Measurements from ENCODE around the gene ADAMTS2.

Gene ADAMTS2

GRCh38 chr5:179313849-179314521 is 31.3 kb downstream of the ADAMTS2 start:
- Histone ChIP-seq H3K4me3 (ENCODE audit: insufficient read depth, low read length, poor library complexity, severe bottlenecking) (no peak overlapping the region), H3F3A (ENCODE audit: insufficient read depth) (no peaks in the 10 kb centered on the region), H3K36me3 (ENCODE audit: low read length) (no peaks in the 10 kb centered on the region), H3K27me3 (ENCODE audit: low read length) (no peaks in the 10 kb centered on the region), H2AFZ (ENCODE audit: low read depth, low read length, severe bottlenecking) (no peak overlapping the region), H3K4me2 (ENCODE audit: low read depth, low read length, poor library complexity, severe bottlenecking) (no peak overlapping the region), H3K27ac (ENCODE audit: low read depth, low read length) (no peak overlapping the region), H3K9me2 (replicated peaks; ENCODE audit: insufficient read depth, low read length) (no peaks in the 10 kb centered on the region), H3K9me3 (ENCODE audit: insufficient read depth, low read length) (no peaks in the 10 kb centered on the region), H3K9ac (ENCODE audit: low read length) (no peak overlapping the region), H4K20me1 (ENCODE audit: low read depth, low read length) (no peaks in the 10 kb centered on the region), H3K79me2 (ENCODE audit: insufficient read depth, low read length) (no peaks in the 10 kb centered on the region)
- TF ChIP-seq CTCF (IDR thresholded peaks at IDR 0.05; ENCODE audit: insufficient read depth, low read length, poor library complexity, severe bottlenecking): no peak
- no peak for TF ChIP-seq EZH2phosphoT487 (conservative IDR thresholded peaks at IDR 0.05; ENCODE audit: low read length)

GRCh38 chr5:179312557-179313235 is 32.6 kb downstream of the ADAMTS2 start:
- no peak overlapping the region for H3K4me3 ChIP-seq (ENCODE audit: insufficient read depth, low read length, poor library complexity, severe bottlenecking)
- no peaks in the 10 kb centered on the region for H4K20me1 ChIP-seq (ENCODE audit: low read depth, low read length)
- TF ChIP-seq CTCF (IDR thresholded peaks at IDR 0.05; ENCODE audit: insufficient read depth, low read length, poor library complexity, severe bottlenecking) (no peak), EZH2phosphoT487 (conservative IDR thresholded peaks at IDR 0.05; ENCODE audit: low read length) (no peak)
- no peak overlapping the region for H3K9ac ChIP-seq (ENCODE audit: low read length)
- no peak overlapping the region for H3K4me2 ChIP-seq (ENCODE audit: low read depth, low read length, poor library complexity, severe bottlenecking)
- no peaks in the 10 kb centered on the region for H3K79me2 ChIP-seq (ENCODE audit: insufficient read depth, low read length)
- H3K9me3 ChIP-seq (ENCODE audit: insufficient read depth, low read length): no peaks in the 10 kb centered on the region
- H3K9me2 ChIP-seq (replicated peaks; ENCODE audit: insufficient read depth, low read length): no peaks in the 10 kb centered on the region
- no peaks in the 10 kb centered on the region for H3F3A ChIP-seq (ENCODE audit: insufficient read depth)
- no peak overlapping the region for H2AFZ ChIP-seq (ENCODE audit: low read depth, low read length, severe bottlenecking)
- H3K36me3 ChIP-seq (ENCODE audit: low read length): no peaks in the 10 kb centered on the region
- no peaks in the 10 kb centered on the region for H3K27me3 ChIP-seq (ENCODE audit: low read length)
- H3K27ac ChIP-seq (ENCODE audit: low read depth, low read length): no peak overlapping the region

- H3F3A ChIP-seq (ENCODE audit: insufficient read depth): no peaks in the 10 kb centered on the region
- no peaks in the 10 kb centered on the region for H3K79me2 ChIP-seq (ENCODE audit: insufficient read depth, low read length)
- no peak overlapping the region for H2AFZ ChIP-seq (ENCODE audit: low read depth, low read length, severe bottlenecking)
- H3K4me3 ChIP-seq (ENCODE audit: insufficient read depth, low read length, poor library complexity, severe bottlenecking): no peak overlapping the region
- no peaks in the 10 kb centered on the region for H3K9me3 ChIP-seq (ENCODE audit: insufficient read depth, low read length)
- TF ChIP-seq EZH2phosphoT487 (conservative IDR thresholded peaks at IDR 0.05; ENCODE audit: low read length) (no peak), CTCF (IDR thresholded peaks at IDR 0.05; ENCODE audit: insufficient read depth, low read length, poor library complexity, severe bottlenecking) (no peak)
- H4K20me1 ChIP-seq (ENCODE audit: low read depth, low read length): no peaks in the 10 kb centered on the region
- no peaks in the 10 kb centered on the region for H3K36me3 ChIP-seq (ENCODE audit: low read length)
- H3K27me3 ChIP-seq (ENCODE audit: low read length): no peaks in the 10 kb centered on the region
- H3K4me2 ChIP-seq (ENCODE audit: low read depth, low read length, poor library complexity, severe bottlenecking): no peak overlapping the region
- no peak overlapping the region for H3K27ac ChIP-seq (ENCODE audit: low read depth, low read length)
- no peaks in the 10 kb centered on the region for H3K9me2 ChIP-seq (replicated peaks; ENCODE audit: insufficient read depth, low read length)
- H3K9ac ChIP-seq (ENCODE audit: low read length): no peak overlapping the region
Measured at GRCh38 chr5:179311581-179311980, 33.7 kb downstream of the ADAMTS2 start.
